RKO (cell line): ENCODE results near the gene CENPN.

Source experiments
- DNase-seq: peaks from one replicate; pipeline ENCODE4 v3.0.0-alpha.2; 2016; ENCODE audit warnings: low spot score

CENPN gene

GRCh38 chr16:81029930-81030604 lies 23.1 kb downstream of the CENPN start:
- no peak for DNase-seq

DNA sequence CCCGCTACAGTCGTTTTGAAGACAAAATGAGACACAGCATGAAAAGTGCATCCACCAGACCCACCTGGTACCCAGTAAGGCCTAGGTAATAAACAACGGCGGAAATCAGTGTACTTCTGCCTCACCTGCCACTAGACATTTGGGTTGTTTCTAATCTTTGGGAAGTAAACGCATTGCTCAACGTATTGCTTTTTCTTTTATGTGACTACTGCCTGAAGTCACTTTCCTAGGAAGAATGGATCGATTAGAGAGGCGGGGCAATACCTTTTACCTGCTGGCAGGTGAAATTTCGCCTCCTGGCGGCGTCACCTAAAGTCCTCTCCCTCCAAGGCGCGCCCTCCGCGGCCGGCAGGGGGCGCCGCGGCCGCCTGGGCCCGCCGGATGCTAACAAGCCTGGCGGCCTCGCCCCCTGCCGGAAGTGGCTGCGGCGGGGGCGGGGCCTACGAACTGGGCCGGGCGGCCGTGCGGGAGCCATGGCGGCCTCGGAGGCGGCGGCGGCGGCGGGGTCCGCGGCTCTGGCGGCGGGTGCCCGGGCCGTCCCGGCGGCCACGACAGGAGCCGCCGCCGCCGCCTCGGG lies 28.5 kb downstream of the CENPN start, which contains the start of gene ATMIN:
ATMIN (plus strand) TSS at position 445 of the 577 bp plus-strand sequence; CDS start at position 474, 29 bp downstream.
- peak; percentile 69 for DNase-seq

DNA sequence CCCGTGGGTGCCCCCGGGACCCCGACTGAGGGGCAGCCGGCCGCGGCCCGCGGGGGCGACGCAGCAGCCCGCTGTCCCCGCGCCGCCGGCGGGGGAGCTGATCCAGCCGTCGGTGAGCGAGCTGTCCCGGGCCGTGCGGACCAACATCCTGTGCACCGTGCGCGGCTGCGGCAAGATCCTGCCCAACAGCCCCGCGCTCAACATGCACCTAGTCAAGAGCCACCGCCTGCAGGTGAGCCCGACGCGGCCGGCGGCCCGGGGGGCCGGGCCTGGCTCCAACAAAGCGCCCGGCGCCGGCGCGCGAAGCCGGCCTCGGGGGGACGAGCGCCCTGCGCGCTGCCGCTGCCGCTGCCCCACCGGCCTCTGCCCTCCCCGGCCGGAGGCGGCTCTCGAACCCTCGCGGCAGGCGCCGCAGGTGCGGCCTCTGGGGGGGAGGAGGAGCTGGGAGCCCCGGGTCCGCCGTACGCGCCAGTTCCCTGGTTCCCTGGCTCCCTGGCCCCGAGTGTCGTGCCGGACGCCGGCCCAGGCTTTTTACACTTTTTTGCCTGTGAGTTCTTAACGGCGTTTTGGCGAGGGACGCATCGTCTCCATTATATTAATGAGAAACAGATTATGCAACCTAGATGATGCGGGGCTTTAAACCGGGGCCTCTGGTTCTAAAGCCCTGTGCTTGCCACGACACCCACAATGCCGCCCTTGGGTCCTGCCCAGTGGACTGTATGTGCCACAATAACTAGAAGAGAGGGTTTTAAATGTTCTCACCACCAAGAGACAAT lies 29.1 kb downstream of the CENPN start:
- peak; percentile 8 for DNase-seq

DNA sequence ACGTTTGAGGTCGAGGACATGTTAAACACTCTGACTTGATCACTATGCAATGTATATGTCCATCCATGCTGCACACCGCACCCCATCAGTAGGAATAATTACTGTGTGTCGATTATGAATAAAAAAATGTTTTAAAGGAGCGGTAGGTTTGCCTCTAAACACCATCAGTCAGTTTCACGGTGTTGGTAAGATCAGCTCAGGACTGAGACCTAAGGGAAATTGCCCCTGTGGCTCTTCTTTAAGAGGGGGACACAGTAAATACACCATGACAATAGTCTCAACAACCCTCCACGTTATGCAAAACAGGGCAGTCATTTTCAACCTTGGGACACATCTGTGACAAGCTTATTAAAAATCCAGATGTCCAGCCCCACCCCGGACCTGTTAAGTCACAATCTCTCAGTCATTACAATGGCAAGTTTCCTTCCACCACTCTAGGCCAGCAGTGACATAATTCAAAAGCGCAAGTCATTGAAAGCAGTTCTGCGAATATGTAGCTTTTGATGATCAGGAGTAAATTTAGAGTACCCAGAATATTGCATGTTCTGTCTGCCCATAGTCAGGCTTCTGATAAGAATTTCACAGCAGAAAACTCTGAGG lies 29.8 kb downstream of the CENPN start:
- peak; percentile 42 for DNase-seq

DNA sequence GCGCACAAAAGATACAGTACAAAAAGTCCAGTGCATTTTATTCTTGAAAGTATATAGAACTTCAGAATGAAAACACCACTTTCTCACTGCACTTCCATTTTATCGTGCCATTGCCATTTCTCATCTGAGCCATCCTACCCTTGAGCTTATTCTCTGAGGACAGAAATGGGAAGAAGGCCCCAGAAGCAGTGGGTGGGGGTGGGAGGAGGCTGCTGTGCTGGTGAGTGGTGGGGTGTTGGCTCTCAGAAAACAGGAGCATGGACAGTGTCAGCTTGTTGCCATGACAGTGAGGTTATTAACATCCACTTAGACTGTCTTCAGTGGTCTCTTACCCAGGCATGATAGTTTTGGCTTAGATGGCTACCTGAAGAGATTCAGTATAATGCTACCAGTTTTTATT lies 33.1 kb downstream of the CENPN start:
- DNase-seq, result no peak

- DNase-seq, result no peak
These were observed 33.8 kb downstream of the CENPN start for GRCh38 chr16:81040842-81041241.

- no peak for DNase-seq
These were observed 34.7 kb downstream of the CENPN start for GRCh38 chr16:81041696-81042095.

DNA sequence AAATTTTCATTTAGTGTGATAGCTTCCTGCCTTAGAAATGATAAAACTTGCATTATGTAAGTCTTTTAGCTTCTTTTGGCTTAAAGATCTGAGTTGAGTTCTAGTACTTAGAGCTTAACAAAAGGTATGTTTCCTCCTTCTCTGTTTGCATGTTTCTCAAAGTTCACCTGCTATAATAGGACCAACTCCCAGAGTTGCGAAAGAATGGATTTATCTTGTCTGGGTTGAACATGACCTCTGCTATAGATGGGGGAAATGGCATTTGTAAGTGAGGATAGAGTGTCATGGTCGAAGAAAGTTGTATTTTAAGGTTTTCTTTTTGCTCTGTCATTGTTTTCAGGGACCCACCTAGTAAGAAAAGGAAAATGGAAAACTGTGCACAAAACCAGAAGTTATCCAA lies 35.8 kb downstream of the CENPN start:
- DNase-seq, result no peak

- no peak for DNase-seq
These were observed 46.7 kb downstream of the CENPN start for GRCh38 chr16:81053761-81054160.

DNA sequence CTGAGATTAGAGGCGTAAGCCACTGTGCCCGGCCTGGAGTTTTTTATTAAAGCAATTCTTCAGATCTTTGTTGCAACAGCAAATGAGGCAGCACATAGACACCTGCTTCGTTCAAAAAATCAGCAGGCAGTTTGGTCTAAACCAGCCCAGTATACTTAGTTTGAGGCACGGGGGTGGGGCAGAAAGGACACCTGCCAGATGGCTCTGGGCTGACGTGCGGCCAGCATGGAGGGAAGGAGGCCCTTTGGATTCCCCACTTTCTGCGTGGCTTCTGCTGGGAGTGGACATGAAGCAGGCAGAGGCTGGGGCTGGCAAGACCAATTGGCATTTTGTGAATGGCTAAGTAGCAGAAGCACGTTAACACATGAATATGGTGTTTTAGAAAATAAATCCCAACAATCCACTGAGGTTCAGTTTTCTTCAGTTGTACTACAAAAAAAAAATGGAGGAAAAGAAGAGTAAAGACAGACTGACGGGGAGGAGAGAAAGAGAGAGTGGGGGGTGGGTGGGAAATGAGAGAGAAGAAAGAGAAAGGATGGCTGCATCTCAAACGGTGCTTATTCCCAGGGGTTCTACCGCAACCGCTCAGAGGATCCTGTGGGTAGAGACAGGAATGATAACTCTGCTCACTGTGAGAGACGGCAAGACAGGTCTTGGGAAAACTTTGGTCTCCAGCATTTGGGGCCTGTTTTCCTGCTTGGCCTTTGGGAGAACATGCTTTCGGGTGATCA lies 53.7 kb downstream of the CENPN start:
- DNase-seq, result no peak

- no peak for DNase-seq
These were observed 54.3 kb downstream of the CENPN start for GRCh38 chr16:81061307-81061640.

GRCh38 chr16:81061871-81062608 lies 55.0 kb downstream of the CENPN start:
- no peak for DNase-seq

- no peak for DNase-seq
These were observed 59.7 kb downstream of the CENPN start for GRCh38 chr16:81066681-81067080.

GRCh38 chr16:81067166-81067565 lies 60.2 kb downstream of the CENPN start:
- DNase-seq, result no peak

GRCh38 chr16:81069063-81069462 lies 62.0 kb downstream of the CENPN start:
- no peak for DNase-seq

GRCh38 chr16:81070979-81071378 lies 64.0 kb downstream of the CENPN start:
- DNase-seq, result no peak

GRCh38 chr16:81071805-81072204 lies 64.8 kb downstream of the CENPN start:
- peak; percentile 43 for DNase-seq

DNA sequence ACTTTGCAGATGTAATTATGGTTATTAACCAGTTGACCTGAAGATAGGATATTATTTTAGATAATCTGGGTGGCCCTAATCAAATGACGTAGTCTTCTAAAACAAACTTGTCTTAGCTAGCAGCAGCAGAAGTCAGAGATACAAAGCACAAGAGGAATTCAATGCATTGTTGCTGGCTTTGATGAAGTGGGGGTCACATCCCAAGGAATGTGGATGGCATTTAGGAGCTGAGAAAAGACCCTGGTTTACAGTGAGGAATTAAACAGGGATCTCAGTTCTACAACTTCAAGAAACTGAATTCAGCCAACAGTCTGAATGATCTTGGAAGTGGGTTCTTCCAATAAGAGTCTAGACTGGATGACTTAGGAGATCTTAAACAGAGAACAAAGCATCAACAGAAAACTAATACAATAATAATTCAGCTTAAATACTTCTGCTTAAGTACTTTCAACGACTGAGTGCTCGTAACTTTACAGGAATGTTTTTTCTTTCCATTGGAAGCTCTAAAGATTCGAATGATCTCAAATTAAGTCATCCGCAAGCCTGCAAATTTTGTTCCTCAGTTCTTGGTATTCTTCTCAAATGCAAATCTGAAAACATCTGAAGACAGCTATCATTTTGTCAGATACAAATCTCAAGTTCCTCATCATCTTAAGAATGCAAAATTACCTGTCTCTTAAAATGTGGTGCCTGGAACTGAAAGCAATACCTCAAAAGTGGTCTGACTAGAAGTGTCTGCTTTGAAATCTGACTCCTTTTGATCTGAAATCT lies 66.7 kb downstream of the CENPN start:
- DNase-seq, result no peak

- peak; percentile 68 for DNase-seq
These were observed 69.6 kb downstream of the CENPN start for GRCh38 chr16:81076566-81077075.
